Measurements from ENCODE around the gene STK11. TPM values are rescaled to one million over a fixed set of nuclear protein-coding genes. Genes with fewer than 3 reads are reported as not detected.
"Not testable (repeated sequence)": the region's sequence is repeated elsewhere in the genome, so short reads cannot be mapped to it uniquely, and the experiment has no call there.

The STK11 gene
- total and polyA plus RNA-seq, 2 experiments from 2014 or later: 4.6 to 64.1 TPM

DNA sequence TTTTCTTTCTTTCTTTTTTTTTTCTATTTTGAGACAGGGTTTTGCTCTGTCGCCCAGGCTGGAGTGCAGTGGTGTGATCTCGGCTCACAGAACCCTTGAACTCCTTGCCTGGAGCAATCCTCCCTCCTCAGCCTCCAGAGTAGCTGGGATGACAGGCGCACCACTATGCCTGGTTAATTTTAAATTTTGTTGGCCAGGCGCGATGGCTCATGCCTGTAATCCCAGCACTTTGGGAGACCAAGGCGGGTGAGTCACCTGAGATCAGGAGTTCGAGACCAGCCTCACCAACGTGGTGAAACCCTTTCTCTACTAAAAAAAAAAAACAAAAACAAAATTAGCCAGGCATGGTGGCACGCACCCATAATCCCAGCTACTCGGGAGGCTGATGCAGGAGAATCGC lies 22.9 kb upstream of the STK11 start:
- Histone ChIP-seq H3K9me2 (ENCODE audit: insufficient read depth) (no peaks in the 10 kb centered on the region), H3K79me2 (ENCODE audit: insufficient read depth) (no peaks in the 10 kb centered on the region), H2AFZ (no peak overlapping the region), H3K4me1 (ENCODE audit: insufficient read depth) (peaks cover 14% of the 10 kb centered on the region), H3K36me3 (ENCODE audit: low read depth) (no peaks in the 10 kb centered on the region), H3K9me3 (ENCODE audit: low read depth) (no peaks in the 10 kb centered on the region), H3K27me3 (replicated peaks; ENCODE audit: insufficient read depth) (no peaks in the 10 kb centered on the region), H3K4me3 (no peak overlapping the region), H4K20me1 (ENCODE audit: insufficient read depth) (no peaks in the 10 kb centered on the region), H3K27ac (no peak overlapping the region), H3F3A (ENCODE audit: insufficient read depth) (peaks cover 13% of the 10 kb centered on the region), H3K4me2 (ENCODE audit: unreplicated experiment) (no peak overlapping the region), H3K9ac (no peak overlapping the region)
- in situ Hi-C loops (cut with MboI): no loop called here
- TF ChIP-seq EZH2phosphoT487 (IDR thresholded peaks at IDR 0.05; ENCODE audit: insufficient read depth, low read depth) (no peak), EZH2 (IDR thresholded peaks at IDR 0.05; ENCODE audit: insufficient read depth, poor library complexity, severe bottlenecking) (no peak)
- no peak for DNase-seq
- 92 to 94% methylated on average over 11 of the region's 11 CpGs for WGBS, 2 experiments (ENCODE audit: low coverage in 1 of 2, low lambda C conversion rate in 2 of 2, missing lambda C conversion rate in 2 of 2)

- H4K20me1 ChIP-seq (ENCODE audit: insufficient read depth): no peaks in the 10 kb centered on the region
Observed at GRCh38 chr19:1183543-1184172, 21.9 kb upstream of the STK11 start.

GRCh38 chr19:1189419-1189818 lies 16.2 kb upstream of the STK11 start:
- Histone ChIP-seq H3K79me2 (ENCODE audit: insufficient read depth) (no peaks in the 10 kb centered on the region), H3K36me3 (ENCODE audit: low read depth) (no peaks in the 10 kb centered on the region), H3K4me2 (ENCODE audit: unreplicated experiment) (no peak overlapping the region), H3K9ac (no peak overlapping the region), H3K9me2 (ENCODE audit: insufficient read depth) (no peaks in the 10 kb centered on the region), H3K9me3 (ENCODE audit: low read depth) (no peaks in the 10 kb centered on the region), H3K27me3 (replicated peaks; ENCODE audit: insufficient read depth) (no peaks in the 10 kb centered on the region), H3K4me1 (ENCODE audit: insufficient read depth) (0 out of 2 replicates have a peak, but pooled peaks cover 8% of the 10 kb centered on the region), H4K20me1 (ENCODE audit: insufficient read depth) (no peaks in the 10 kb centered on the region), H2AFZ (no peak overlapping the region), H3K4me3 (no peak overlapping the region), H3F3A (ENCODE audit: insufficient read depth) (peaks cover 11% of the 10 kb centered on the region), H3K27ac (no peak overlapping the region)
- in situ Hi-C loops (cut with MboI): no loop called here
- no peak for TF ChIP-seq EZH2 (IDR thresholded peaks at IDR 0.05; ENCODE audit: insufficient read depth, poor library complexity, severe bottlenecking)
- no peak for TF ChIP-seq EZH2phosphoT487 (IDR thresholded peaks at IDR 0.05; ENCODE audit: insufficient read depth, low read depth)
- 81 to 83% methylated on average over 9 of the region's 9 CpGs for WGBS, 2 experiments (ENCODE audit: low coverage in 1 of 2, low lambda C conversion rate in 2 of 2, missing lambda C conversion rate in 2 of 2)
- no peak for DNase-seq

More at GRCh38 chr19:1183543-1184172, 21.9 kb upstream of the STK11 start:
- no peaks in the 10 kb centered on the region for H3K36me3 ChIP-seq (ENCODE audit: low read depth)
- DNase-seq: no peak
- WGBS, 2 experiments (ENCODE audit: low coverage in 1 of 2, low lambda C conversion rate in 2 of 2, missing lambda C conversion rate in 2 of 2): 90 to 94% methylated on average over 8 to 19 of the region's 19 CpGs
- H3K9me2 ChIP-seq (ENCODE audit: insufficient read depth): no peaks in the 10 kb centered on the region
- in situ Hi-C loops (cut with MboI): no loop called here
- peaks cover 9% of the 10 kb centered on the region for H3F3A ChIP-seq (ENCODE audit: insufficient read depth)
- H3K4me3 ChIP-seq: no peak overlapping the region
- H3K79me2 ChIP-seq (ENCODE audit: insufficient read depth): no peaks in the 10 kb centered on the region
- TF ChIP-seq EZH2phosphoT487 (IDR thresholded peaks at IDR 0.05; ENCODE audit: insufficient read depth, low read depth) (no peak), EZH2 (IDR thresholded peaks at IDR 0.05; ENCODE audit: insufficient read depth, poor library complexity, severe bottlenecking) (no peak)
- H3K4me1 ChIP-seq (ENCODE audit: insufficient read depth): peaks cover 10% of the 10 kb centered on the region
- no peak overlapping the region for H3K4me2 ChIP-seq (ENCODE audit: unreplicated experiment)
- H3K27ac ChIP-seq: no peak overlapping the region
- H3K9me3 ChIP-seq (ENCODE audit: low read depth): no peaks in the 10 kb centered on the region
- no peak overlapping the region for H2AFZ ChIP-seq
- H3K27me3 ChIP-seq (replicated peaks; ENCODE audit: insufficient read depth): no peaks in the 10 kb centered on the region
- no peak overlapping the region for H3K9ac ChIP-seq

DNA sequence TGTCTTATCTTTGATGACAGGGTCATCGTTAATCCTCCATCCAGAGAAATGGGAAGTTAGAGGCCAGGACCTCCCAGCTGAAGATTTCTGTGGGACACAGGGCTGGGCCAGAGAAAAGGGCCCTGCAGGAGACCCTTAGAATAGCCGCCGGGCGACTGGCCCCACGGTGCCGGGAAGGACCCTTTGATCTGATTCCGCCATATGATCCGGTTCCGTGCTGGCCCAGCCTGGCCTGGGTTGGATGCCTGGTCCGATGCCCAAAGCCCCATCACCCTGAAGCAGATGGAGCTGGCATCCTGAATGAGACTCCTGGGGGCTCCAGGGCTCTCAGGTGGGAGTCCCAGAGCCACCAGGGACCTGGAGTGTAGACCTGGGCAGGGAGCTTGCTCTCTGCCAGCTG lies 6.0 kb upstream of the STK11 start:
- TF ChIP-seq EZH2 (IDR thresholded peaks at IDR 0.05; ENCODE audit: insufficient read depth, poor library complexity, severe bottlenecking) (no peak), EZH2phosphoT487 (IDR thresholded peaks at IDR 0.05; ENCODE audit: insufficient read depth, low read depth) (no peak)
- Histone ChIP-seq H3K9me3 (ENCODE audit: low read depth) (no peaks in the 10 kb centered on the region), H3K4me3 (no peak overlapping the region), H3K4me1 (ENCODE audit: insufficient read depth) (no peaks in the 10 kb centered on the region), H3K27me3 (replicated peaks; ENCODE audit: insufficient read depth) (no peaks in the 10 kb centered on the region), H3K4me2 (ENCODE audit: unreplicated experiment) (no peak overlapping the region), H3K9ac (no peak overlapping the region), H4K20me1 (ENCODE audit: insufficient read depth) (no peaks in the 10 kb centered on the region), H3F3A (ENCODE audit: insufficient read depth) (peaks cover 12% of the 10 kb centered on the region), H3K36me3 (ENCODE audit: low read depth) (no peaks in the 10 kb centered on the region), H2AFZ (no peak overlapping the region), H3K27ac (no peak overlapping the region), H3K9me2 (ENCODE audit: insufficient read depth) (no peaks in the 10 kb centered on the region), H3K79me2 (ENCODE audit: insufficient read depth) (no peaks in the 10 kb centered on the region)
- in situ Hi-C loops (cut with MboI): no loop called here
- DNase-seq: no peak
- 88 to 92% methylated on average over 9 to 10 of the region's 10 CpGs for WGBS, 2 experiments (ENCODE audit: low coverage in 1 of 2, low lambda C conversion rate in 2 of 2, missing lambda C conversion rate in 2 of 2)

- not testable (repeated sequence) for H2AFZ ChIP-seq; H3K4me2 ChIP-seq (ENCODE audit: unreplicated experiment); H3K27me3 ChIP-seq (replicated peaks; ENCODE audit: insufficient read depth); H3K9me2 ChIP-seq (ENCODE audit: insufficient read depth); H3K9me3 ChIP-seq (ENCODE audit: low read depth); DNase-seq; H3K36me3 ChIP-seq (ENCODE audit: low read depth); H3K4me1 ChIP-seq (ENCODE audit: insufficient read depth); H3K27ac ChIP-seq; H4K20me1 ChIP-seq (ENCODE audit: insufficient read depth); H3K4me3 ChIP-seq; H3K79me2 ChIP-seq (ENCODE audit: insufficient read depth); H3K9ac ChIP-seq
- peaks cover 14% of the 10 kb centered on the region for H3F3A ChIP-seq (ENCODE audit: insufficient read depth)
- WGBS, 2 experiments (ENCODE audit: low coverage in 1 of 2, low lambda C conversion rate in 2 of 2, missing lambda C conversion rate in 2 of 2): 78 to 79% methylated on average over 4 of the region's 4 CpGs
- in situ Hi-C loops (cut with MboI): loop anchor here (5.0 kb wide), 1 partner anchor 83 kb away; no protein-coding TSS in a partner anchor
Observed at GRCh38 chr19:1200614-1201013, 5.0 kb upstream of the STK11 start.

Data from GM23248 (cell line).